ENCODE results near the gene MAST4.

- TF ChIP-seq POLR2AphosphoS5 (IDR thresholded peaks at IDR 0.05; ENCODE audit: low read depth, low read length) (no peak), TAF1 (IDR thresholded peaks at IDR 0.05; ENCODE audit: low read depth, low read length) (no peak)
- TF ChIP-seq, protein P1, sequence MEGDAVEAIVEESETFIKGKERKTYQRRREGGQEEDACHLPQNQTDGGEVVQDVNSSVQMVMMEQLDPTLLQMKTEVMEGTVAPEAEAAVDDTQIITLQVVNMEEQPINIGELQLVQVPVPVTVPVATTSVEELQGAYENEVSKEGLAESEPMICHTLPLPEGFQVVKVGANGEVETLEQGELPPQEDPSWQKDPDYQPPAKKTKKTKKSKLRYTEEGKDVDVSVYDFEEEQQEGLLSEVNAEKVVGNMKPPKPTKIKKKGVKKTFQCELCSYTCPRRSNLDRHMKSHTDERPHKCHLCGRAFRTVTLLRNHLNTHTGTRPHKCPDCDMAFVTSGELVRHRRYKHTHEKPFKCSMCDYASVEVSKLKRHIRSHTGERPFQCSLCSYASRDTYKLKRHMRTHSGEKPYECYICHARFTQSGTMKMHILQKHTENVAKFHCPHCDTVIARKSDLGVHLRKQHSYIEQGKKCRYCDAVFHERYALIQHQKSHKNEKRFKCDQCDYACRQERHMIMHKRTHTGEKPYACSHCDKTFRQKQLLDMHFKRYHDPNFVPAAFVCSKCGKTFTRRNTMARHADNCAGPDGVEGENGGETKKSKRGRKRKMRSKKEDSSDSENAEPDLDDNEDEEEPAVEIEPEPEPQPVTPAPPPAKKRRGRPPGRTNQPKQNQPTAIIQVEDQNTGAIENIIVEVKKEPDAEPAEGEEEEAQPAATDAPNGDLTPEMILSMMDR (IDR thresholded peaks at IDR 0.05; ENCODE audit: control extremely low read depth in 1 of 3, insufficient read depth in 1 of 3, low read depth in 1 of 3, low read length in 3 of 3): no peak
Measured at GRCh38 chr5:66606713-66607112, 10.5 kb downstream of the MAST4 start.

Data from H1 (cell line).